ENCODE measurements around the gene C1QL1.

The C1QL1 gene

GRCh38 chr17:44970136-44970741 is 2.1 kb upstream of the C1QL1 start:
- H3K4me3 ChIP-seq (ENCODE audit: low read length) = no peak overlapping the region
- no peak for DNase-seq

GRCh38 chr17:44969144-44969780 is 1.2 kb upstream of the C1QL1 start:
- DNase-seq = no peak

More at GRCh38 chr17:44970136-44970741, 2.1 kb upstream of the C1QL1 start:
- Histone ChIP-seq H3K4me2 (ENCODE audit: low read depth, low read length) (peak overlapping the region; percentile 37; the same call in 1 of the 2 replicates), H3K27me3 (replicated peaks; ENCODE audit: insufficient read depth, low read length) (peaks cover 74% of the 10 kb centered on the region), H2AFZ (ENCODE audit: low read length) (no peak overlapping the region), H4K20me1 (ENCODE audit: insufficient read depth, low read length) (no peaks in the 10 kb centered on the region), H3K9me2 (replicated peaks; ENCODE audit: insufficient read depth, low read length) (no peaks in the 10 kb centered on the region), H3K79me2 (ENCODE audit: low read length) (no peaks in the 10 kb centered on the region), H3F3A (ENCODE audit: insufficient read depth, low read length) (no peaks in the 10 kb centered on the region), H3K4me1 (ENCODE audit: low read length) (peaks cover 6% of the 10 kb centered on the region; the same call in 1 of the 2 replicates), H3K9ac (ENCODE audit: low read length) (no peak overlapping the region), H3K27ac (ENCODE audit: low read length) (no peak overlapping the region), H3K9me3 (replicated peaks; ENCODE audit: insufficient read depth, low read length) (no peaks in the 10 kb centered on the region), H3K36me3 (replicated peaks; ENCODE audit: insufficient read depth, low read length) (no peaks in the 10 kb centered on the region)
- TF ChIP-seq EZH2 (optimal IDR thresholded peaks at IDR 0.05; ENCODE audit: low read depth, low read length) (no peak), CTCF (IDR thresholded peaks at IDR 0.05; ENCODE audit: low read length) (no peak), EZH2phosphoT487 (IDR thresholded peaks at IDR 0.05; ENCODE audit: low read length) (no peak)

GRCh38 chr17:44967907-44968224 is 237 bp downstream of the C1QL1 start:
- DNase-seq = no peak
- no peaks in the 10 kb centered on the region for H3K36me3 ChIP-seq (replicated peaks; ENCODE audit: insufficient read depth, low read length)
- no peaks in the 10 kb centered on the region for H3F3A ChIP-seq (ENCODE audit: insufficient read depth, low read length)
- H3K9ac ChIP-seq (ENCODE audit: low read length) = no peak overlapping the region
- no peak overlapping the region for H2AFZ ChIP-seq (ENCODE audit: low read length)
- H3K27ac ChIP-seq (ENCODE audit: low read length) = no peak overlapping the region
- H3K9me3 ChIP-seq (replicated peaks; ENCODE audit: insufficient read depth, low read length) = no peaks in the 10 kb centered on the region
- TF ChIP-seq CTCF (IDR thresholded peaks at IDR 0.05; ENCODE audit: low read length) (no peak), EZH2phosphoT487 (IDR thresholded peaks at IDR 0.05; ENCODE audit: low read length) (no peak), EZH2 (optimal IDR thresholded peaks at IDR 0.05; ENCODE audit: low read depth, low read length) (no peak)
- H3K79me2 ChIP-seq (ENCODE audit: low read length) = no peaks in the 10 kb centered on the region
- no peak overlapping the region for H3K4me3 ChIP-seq (ENCODE audit: low read length)
- H3K4me1 ChIP-seq (ENCODE audit: low read length) = peaks cover 6% of the 10 kb centered on the region; the same call in 1 of the 2 replicates
- no peak overlapping the region for H3K4me2 ChIP-seq (ENCODE audit: low read depth, low read length)
- no peaks in the 10 kb centered on the region for H3K9me2 ChIP-seq (replicated peaks; ENCODE audit: insufficient read depth, low read length)
- H3K27me3 ChIP-seq (replicated peaks; ENCODE audit: insufficient read depth, low read length) = peaks cover 72% of the 10 kb centered on the region
- H4K20me1 ChIP-seq (ENCODE audit: insufficient read depth, low read length) = no peaks in the 10 kb centered on the region

More at GRCh38 chr17:44969144-44969780, 1.2 kb upstream of the C1QL1 start:
- Histone ChIP-seq H3K9me2 (replicated peaks; ENCODE audit: insufficient read depth, low read length) (no peaks in the 10 kb centered on the region), H3K4me1 (ENCODE audit: low read length) (peaks cover 6% of the 10 kb centered on the region; the same call in 1 of the 2 replicates), H3K36me3 (replicated peaks; ENCODE audit: insufficient read depth, low read length) (no peaks in the 10 kb centered on the region), H3K79me2 (ENCODE audit: low read length) (no peaks in the 10 kb centered on the region), H3K4me3 (ENCODE audit: low read length) (no peak overlapping the region; the same call in 1 of the 2 replicates), H3K9ac (ENCODE audit: low read length) (no peak overlapping the region), H3K9me3 (replicated peaks; ENCODE audit: insufficient read depth, low read length) (no peaks in the 10 kb centered on the region), H3K27me3 (replicated peaks; ENCODE audit: insufficient read depth, low read length) (peaks cover 72% of the 10 kb centered on the region), H3K27ac (ENCODE audit: low read length) (no peak overlapping the region), H2AFZ (ENCODE audit: low read length) (no peak overlapping the region), H3F3A (ENCODE audit: insufficient read depth, low read length) (no peaks in the 10 kb centered on the region), H4K20me1 (ENCODE audit: insufficient read depth, low read length) (no peaks in the 10 kb centered on the region), H3K4me2 (ENCODE audit: low read depth, low read length) (peak overlapping the region; percentile 100; the same call in 1 of the 2 replicates)
- TF ChIP-seq EZH2phosphoT487 (IDR thresholded peaks at IDR 0.05; ENCODE audit: low read length) = no peak
- no peak for TF ChIP-seq CTCF (IDR thresholded peaks at IDR 0.05; ENCODE audit: low read length)
- no peak for TF ChIP-seq EZH2 (optimal IDR thresholded peaks at IDR 0.05; ENCODE audit: low read depth, low read length)
